ENCODE measurements around the gene CETN3.

CETN3 gene

DNA sequence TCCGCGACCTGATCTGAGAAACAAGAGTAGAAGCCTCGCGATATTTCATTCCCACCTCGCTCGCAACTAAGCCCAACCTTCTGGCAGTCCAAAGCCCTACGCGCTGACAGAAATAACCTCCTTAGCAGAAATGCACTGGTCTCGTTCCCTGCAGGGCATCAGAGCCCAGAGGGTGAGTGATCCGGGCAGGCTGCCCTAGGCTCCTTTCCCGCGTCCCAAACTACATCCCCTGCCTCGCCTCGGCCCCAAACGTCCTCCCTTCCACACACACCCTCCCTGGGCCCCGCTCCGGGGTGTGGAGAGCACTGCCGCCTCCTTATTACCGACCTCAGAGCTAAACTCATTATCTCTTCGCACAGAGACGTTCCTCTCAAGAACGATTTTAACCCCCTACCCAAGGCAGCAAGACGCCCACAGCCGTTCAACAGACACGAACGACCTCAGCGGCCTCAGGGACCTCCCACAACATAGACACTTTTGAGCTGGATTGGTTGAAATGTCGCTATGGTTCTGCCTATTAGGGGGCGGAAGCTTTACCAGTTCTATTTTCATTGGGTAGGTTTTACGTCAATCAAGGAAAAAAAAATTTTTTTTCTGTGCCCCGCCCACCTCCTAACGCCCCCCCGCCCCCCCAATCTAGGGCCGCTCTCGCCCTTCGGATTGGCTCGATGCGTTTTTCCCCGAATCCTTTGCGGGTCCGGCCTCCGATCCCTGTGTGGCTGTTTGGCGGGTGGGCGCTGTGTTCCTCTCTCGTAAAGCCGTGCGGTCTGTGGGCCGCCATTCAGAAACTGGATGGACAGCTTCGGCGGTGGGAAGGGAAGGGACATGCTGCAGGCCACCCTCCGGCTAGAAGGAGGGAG is at the start of gene CETN3:
CETN3 (minus strand) TSS at position 439 of the 860 bp plus-strand sequence; CDS start at position 344, 95 bp downstream.
- peak; percentile 84 for DNase-seq (ENCODE audit: low read depth)

DNA sequence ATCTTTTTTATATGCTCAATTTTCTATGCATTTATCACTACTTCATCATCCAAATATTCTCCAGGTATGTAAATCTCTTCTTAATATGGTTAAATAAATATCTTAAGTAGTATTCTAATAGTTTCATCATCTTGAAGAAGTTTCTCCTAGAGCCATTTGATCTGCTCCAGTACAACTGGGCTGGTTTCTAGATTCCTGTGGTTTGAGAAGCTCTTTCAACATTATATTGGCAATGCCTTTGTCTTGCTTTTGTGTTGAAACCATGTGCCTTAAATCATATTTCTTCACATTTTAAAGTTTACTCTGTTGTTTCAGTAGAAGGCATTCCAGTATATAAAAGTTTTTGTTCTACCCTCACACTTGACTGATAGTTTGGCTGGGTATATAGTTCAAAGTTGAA is 37.4 kb upstream of the CETN3 start:
- no peak for DNase-seq (ENCODE audit: low read depth)

- DNase-seq (ENCODE audit: low read depth), result no peak
Measured at GRCh38 chr5:90440644-90441043, 31.1 kb upstream of the CETN3 start.

- no peak for DNase-seq (ENCODE audit: low read depth)
Measured at GRCh38 chr5:90438100-90438499, 28.5 kb upstream of the CETN3 start.

- DNase-seq (ENCODE audit: low read depth), result no peak
Measured at GRCh38 chr5:90437663-90438062, 28.1 kb upstream of the CETN3 start.

DNA sequence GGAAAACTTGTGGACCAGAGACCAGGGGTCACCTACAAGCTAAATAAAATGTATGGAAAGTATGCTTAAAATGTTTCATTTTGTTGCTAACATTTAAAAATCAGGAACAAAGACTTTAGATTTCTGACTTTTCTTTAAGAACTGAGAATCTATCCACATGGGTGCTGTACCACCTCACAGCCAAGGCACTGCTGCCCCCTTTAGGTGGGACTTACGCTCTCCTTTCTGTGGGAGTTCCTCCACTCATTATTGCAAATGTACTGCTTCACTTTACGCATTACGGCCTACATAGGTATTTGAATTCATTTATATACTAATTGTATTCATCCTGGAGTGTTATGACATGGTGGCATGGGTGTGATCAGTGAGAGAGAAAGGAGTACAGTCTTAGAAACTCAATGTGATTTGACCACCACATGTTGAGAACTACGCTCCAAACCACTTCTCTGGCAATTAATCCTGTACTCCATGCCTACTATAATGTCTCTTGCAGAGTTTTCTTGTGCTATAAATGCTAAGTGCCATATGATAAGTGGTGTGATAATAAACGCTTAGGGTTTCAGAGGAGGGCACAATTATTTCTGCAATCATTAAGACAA is 24.7 kb upstream of the CETN3 start:
- no peak for DNase-seq (ENCODE audit: low read depth)

GRCh38 chr5:90424245-90424644 is 14.7 kb upstream of the CETN3 start:
- no peak for DNase-seq (ENCODE audit: low read depth)

DNA sequence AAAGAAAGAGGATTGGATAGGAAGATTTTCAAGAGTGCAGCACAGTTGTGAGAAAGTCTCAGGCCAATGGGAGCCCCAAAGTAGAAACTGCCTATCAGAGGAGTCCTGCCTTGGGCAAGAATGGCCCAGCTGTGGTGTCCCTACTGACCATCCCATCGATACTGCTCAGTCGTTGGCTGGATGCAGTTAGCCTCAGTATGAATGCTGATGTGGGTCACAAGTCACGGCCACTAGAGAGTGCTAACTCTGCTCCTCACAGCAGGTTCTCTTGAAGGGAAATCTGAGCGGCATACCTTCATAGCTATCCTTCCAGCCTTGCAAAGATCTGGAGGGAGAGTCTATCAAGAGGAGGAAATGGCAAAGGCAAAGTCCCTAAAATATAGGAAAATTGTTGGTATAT is 11.6 kb upstream of the CETN3 start:
- no peak for DNase-seq (ENCODE audit: low read depth)

- no peak for DNase-seq (ENCODE audit: low read depth)
Measured at GRCh38 chr5:90418214-90418613, 8.7 kb upstream of the CETN3 start.

- DNase-seq (ENCODE audit: low read depth), result no peak
Measured at GRCh38 chr5:90410178-90410762, 714 bp upstream of the CETN3 start.

DNA sequence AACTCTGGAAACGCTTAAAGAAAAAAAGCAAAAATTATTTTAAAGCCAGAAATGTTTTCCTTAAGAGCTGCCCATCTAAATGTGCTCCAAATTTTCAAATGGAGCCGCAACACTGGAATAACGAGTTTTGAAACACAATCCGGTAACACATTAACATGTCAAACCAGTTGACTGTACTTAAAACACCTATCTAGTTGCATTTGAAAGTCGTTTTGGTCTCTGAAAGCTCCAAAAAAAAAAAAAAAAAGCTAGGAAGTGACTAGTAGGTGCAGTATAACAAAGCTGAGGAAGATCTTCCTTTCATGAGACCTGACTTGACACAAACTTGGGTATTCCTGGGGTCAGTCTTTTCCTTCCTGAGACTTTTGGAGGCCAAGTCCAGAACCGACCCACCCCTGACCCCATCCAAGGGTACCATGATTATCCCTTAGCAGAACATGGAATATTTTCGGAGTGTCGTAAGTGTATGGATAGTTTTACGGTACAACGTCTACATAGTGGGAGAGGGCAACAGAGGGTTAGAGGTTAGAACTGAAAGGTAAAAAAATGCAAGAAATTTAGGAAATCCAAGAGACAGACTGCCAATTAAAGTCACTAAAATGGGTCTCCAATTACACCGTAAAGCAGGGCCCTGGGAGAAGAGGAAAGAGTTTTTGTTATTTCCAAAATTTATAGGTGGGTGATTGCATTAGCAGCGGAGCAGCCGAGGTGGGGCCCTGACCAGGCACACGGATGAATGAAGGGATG is 812 bp downstream of the CETN3 start:
- DNase-seq (ENCODE audit: low read depth), result no peak

DNA sequence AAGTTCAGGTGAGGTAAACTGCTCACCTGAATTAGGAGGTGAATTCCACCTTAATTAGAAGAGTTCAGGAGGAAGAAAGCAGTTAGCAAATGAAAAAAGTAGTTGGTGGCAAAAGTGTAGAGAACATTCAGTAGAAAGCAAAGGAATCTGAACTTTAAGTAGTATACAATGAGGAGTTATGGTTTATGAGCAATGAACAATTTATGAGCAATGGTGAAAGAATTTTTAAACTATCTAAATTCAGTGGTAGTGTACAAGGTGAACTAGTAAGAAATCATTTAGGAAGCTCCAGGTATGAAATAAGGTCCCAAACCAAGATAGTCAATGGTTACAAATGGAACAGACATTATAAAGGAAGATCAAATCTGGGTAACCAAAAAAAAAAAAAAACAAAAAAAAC is 3.1 kb downstream of the CETN3 start:
- no peak for DNase-seq (ENCODE audit: low read depth)

GRCh38 chr5:90402521-90403255 is 6.9 kb downstream of the CETN3 start:
- DNase-seq (ENCODE audit: low read depth), result no peak

- no peak for DNase-seq (ENCODE audit: low read depth)
Measured at GRCh38 chr5:90399251-90399650, 10.3 kb downstream of the CETN3 start.

GRCh38 chr5:90398726-90399125 is 10.8 kb downstream of the CETN3 start:
- no peak for DNase-seq (ENCODE audit: low read depth)

GRCh38 chr5:90395005-90395404 is 14.6 kb downstream of the CETN3 start:
- no peak for DNase-seq (ENCODE audit: low read depth)

GRCh38 chr5:90390928-90391327 is 18.6 kb downstream of the CETN3 start:
- no peak for DNase-seq (ENCODE audit: low read depth)

GRCh38 chr5:90390326-90390725 is 19.2 kb downstream of the CETN3 start:
- no peak for DNase-seq (ENCODE audit: low read depth)

DNA sequence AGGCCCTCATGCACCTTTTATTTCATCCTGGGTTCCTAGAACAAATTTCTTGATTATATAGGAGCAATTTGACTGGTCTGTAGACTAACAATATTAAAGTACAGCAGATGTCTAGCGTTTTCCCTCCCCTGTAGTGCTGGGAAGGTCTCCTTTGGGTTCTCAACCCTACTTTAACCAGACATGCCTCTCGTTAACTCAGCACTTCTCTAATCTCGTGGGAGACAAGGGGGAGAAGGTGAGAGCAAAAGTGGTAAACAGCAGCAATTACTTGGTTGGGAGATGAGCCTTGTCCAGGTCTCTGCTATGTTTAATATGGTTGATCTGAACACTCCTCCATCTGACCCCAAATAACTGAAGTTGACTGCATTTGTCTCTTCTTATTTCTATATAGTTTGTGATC is 22.0 kb downstream of the CETN3 start:
- no peak for DNase-seq (ENCODE audit: low read depth)

DNA sequence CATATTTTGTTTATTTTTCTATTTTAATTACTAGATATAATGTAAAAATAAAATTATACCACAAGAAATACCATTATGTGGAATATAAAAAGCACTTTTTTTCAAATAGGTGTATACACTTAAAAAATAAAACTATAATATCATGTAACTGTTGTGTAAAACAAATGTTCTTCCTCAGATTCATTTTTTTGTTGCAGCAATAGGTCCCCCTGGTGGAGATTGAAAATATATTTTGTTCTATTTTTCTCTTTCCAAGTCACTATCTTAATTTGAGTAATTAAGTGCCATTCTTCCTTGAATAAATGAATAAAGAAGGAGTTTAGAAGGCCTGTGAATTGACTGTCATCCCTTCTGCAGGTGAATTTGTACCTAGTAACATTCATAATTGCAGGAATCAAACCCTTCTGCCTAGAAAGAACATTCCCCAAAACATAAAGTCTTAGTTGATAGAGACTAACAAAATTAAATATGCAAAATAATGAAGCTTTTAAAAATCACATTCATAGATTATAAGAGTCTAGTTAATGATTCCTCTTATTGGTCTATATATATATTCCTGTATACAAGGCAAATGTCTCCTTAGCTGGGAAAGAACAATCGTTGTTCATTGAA is 23.4 kb downstream of the CETN3 start:
- DNase-seq (ENCODE audit: low read depth), result no peak

- DNase-seq (ENCODE audit: low read depth), result no peak
Measured at GRCh38 chr5:90384389-90384788, 25.2 kb downstream of the CETN3 start.

Measured in CMK (cell line).